ENCODE data around the gene ADCY4.

Gene ADCY4

DNA sequence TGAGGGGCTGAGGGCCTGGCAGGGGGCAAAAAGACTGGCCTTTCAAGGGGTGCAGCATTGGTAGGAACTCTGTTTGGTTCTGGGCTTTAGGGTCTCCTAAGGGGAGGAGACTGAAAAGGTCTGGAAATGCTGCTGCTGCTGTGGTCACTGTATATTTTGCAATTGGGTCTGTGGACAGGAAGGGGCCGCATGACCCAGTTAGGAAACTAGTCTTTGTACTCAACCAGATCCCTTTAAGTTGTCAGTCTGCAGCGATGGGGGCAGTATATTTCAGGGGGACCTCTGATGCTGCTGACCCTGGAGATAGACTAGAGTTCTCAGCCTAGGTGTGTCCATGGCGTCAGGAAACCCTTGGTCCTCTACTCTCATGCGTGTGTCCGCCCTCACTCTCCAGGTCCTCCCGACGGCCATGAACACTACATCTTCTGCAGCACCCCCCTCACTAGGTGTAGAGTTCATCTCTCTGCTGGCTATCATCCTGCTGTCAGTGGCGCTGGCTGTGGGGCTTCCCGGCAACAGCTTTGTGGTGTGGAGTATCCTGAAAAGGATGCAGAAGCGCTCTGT lies 19.5 kb downstream of the ADCY4 start:
- no peak for DNase-seq

DNA sequence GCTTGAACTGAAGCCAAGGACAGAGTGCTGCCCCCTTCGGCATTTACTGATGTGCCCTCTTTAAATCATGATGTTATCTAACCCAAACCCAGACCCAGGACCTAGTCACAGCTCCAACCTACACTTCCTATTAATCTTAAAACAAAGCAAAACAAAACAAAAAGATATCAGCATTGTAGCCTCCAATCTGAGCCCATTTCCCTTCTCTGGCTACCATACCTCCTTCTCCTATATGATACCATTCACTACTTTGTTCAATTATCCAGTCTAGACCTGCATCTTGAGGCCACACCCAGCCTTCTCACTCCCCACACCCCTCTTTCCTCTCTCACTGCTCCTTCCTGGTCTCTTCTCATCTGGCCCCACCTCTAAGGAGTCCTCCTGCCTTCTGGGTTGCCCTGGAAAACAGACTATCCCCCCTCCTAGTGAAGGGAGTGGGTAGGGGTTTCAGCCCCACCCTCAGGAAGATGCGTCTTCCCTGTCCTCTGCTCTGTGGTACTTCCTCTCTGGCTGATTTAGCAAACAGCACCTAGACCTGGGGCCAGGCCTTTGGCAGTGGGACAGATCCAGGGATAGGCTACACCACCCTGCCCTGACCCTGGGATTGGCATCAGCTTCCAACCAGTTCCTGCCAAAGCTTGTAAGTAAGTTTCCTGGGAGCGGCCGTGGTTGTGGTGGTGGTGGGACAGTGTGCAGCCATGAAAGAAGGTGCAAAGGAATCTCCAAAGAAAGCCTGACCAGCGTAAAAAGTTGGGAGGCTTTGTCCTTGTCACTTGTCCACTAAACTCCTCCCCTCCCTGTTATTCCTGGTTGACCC lies 20.3 kb downstream of the ADCY4 start:
- no peak for DNase-seq

DNA sequence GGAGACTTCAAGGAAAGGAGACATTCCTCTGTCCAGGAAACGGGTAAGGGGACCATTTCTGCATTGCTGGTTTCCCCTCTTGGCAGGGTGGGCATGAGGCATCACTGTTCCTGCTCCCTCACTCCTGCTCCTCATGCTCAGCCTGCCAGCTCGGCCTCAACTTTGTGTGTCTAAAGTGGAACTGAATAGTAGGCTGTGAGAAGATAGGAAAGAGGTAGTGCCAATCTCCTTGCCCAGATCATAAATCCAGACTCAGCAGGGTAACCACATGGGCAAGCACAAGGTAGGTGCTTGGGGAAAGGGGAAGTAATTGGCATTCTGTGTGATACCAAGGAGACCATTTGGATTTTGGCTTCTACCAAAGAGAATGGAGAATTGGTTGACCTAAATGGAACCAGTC lies 21.0 kb downstream of the ADCY4 start:
- no peak for DNase-seq

DNA sequence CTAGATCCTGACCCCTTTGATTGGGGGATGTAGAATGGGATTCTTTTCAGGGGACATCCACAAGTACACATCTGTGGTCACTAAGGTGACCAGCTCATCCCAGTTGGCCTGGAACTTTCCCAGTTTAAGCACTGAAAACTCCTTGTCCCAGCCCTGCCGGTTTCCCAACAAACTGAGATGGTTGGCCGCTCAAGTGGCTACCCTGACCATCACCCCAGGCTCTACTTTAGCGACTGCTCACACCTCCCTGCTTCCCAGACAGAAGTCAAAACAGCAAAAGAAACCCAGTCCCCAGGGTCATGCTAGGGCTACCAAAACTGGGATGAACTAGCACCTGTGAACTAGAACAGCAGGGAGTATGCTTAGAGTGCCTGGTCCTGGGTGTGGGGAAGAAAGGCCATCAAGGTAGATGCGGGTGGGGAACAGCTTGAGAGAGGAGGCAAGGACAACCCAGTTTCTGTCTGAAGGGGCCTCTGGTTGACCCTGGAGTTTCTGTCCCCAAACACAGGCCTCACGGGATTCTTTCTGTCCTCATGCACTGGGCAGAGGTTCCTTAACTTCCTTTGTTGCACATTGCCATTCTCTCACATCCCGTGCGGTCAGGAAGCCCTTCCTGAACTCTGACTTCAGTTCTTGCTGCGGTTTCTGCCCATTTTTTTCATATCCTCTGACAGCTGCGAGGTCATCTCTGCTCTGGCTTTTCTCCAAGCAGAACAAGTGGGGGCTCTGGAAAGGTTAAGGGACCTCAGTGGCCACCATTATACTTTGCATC lies 21.9 kb downstream of the ADCY4 start:
- peak in 1 of 5 donors; percentile 81 for DNase-seq

DNA sequence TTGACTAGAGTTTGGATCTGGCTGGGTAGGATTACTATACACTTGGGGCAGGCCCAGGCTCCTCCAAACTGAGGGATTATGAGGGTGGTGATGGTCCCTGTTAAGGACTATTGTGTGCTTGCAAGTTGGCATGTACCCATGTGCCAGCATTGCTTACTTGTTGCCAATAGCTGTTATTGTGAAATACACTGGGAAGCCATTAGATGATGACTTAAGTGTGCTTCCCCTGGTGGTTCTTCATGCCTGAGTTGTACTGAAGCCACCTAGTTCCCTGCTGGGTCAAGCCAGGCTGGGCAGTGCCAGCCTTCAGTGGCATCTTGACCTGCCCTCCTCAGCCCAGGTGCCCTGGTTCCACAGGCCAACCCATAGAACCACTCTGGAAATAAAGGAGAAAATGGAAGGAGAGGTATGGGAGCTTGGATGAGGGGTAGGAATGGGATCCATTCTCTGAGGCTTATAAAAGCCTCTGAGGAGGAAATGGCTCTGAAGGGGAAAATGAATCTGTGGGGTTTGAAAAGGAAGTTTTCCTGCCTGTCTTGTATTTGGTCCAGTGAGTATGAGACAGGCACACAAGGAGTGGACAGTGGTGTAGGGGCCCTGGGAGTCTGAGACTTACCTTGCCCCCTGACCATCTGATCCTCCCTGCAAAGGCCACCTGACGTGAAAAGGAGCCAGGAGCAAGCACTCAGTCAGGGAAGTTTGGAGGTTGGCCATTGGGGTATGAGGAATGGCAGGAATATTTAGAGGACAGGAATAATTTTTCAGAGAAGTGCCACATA lies 22.8 kb downstream of the ADCY4 start:
- DNase-seq, result peak in 1 of 5 donors; percentile 42

DNA sequence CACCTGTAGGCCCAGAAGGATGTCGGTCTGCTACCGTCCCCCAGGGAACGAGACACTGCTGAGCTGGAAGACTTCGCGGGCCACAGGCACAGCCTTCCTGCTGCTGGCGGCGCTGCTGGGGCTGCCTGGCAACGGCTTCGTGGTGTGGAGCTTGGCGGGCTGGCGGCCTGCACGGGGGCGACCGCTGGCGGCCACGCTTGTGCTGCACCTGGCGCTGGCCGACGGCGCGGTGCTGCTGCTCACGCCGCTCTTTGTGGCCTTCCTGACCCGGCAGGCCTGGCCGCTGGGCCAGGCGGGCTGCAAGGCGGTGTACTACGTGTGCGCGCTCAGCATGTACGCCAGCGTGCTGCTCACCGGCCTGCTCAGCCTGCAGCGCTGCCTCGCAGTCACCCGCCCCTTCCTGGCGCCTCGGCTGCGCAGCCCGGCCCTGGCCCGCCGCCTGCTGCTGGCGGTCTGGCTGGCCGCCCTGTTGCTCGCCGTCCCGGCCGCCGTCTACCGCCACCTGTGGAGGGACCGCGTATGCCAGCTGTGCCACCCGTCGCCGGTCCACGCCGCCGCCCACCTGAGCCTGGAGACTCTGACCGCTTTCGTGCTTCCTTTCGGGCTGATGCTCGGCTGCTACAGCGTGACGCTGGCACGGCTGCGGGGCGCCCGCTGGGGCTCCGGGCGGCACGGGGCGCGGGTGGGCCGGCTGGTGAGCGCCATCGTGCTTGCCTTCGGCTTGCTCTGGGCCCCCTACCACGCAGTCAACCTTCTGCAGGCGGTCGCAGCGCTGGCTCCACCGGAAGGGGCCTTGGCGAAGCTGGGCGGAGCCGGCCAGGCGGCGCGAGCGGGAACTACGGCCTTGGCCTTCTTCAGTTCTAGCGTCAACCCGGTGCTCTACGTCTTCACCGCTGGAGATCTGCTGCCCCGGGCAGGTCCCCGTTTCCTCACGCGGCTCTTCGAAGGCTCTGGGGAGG lies 23.9 kb downstream of the ADCY4 start, which contains the start of gene LTB4R:
LTB4R (plus strand) TSS at position 857 of the 959 bp plus-strand sequence. CDS start 4,150 bp downstream, outside the sequence.
- DNase-seq, result peak; percentile 48 to 82 (median 61)

DNA sequence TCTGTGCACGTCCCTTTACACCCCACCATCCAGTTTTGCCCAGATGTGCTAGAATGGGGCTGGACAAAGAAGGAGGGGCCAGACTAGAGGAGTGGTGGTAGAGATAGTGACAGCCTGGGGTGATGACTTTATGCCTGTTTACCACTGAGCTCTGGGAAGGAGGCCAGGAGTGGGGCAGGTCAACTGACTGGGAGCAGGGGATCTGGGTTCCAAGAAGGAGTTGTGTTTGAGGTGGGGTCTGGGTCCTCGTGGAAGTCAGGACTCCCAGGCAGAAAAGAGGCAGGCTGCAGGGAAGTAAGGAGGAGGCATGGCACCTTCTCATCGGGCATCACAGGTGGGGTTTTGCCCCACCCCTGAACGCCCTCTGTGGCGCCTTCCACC lies 24.6 kb downstream of the ADCY4 start:
- no peak for DNase-seq

DNA sequence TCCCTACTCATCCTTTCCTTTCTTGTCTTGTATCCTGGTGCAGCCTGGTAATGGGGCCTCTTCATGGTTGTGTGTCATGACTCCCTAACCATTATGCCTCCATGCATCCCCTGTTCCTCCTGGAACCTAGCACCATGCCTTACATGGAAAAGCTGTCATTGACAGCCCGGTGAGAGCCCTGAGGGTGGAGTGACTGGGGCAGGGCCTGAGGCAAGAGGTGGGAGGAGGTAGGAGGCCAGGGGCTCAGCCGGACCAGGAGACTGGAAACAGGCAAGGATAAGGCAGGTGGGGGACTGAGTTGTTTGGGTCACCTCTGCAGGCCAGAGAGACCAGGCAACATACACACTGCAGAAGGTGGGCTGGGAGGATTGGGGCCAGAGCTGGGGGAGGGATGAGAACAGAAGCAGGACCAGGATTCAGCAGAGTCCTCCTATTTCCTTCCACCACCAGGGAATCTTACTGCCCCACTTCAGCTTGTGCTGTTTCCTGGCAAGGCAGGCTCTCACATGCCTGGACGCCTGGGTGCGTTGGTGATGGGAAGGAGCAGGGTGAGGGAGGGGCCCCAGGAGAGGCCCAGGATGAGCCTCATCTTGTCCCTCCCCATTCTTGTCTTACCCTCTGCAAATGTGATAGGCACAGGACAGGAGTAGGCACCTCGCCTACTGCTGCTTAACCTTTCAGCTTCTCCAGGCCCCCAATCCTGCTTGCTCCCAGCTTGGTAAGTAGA lies 25.2 kb downstream of the ADCY4 start, which contains the start of gene LTB4R2:
LTB4R2 (plus strand) TSS at position 603 of the 727 bp plus-strand sequence. CDS start 525 bp downstream, outside the sequence.
- no peak for DNase-seq

DNA sequence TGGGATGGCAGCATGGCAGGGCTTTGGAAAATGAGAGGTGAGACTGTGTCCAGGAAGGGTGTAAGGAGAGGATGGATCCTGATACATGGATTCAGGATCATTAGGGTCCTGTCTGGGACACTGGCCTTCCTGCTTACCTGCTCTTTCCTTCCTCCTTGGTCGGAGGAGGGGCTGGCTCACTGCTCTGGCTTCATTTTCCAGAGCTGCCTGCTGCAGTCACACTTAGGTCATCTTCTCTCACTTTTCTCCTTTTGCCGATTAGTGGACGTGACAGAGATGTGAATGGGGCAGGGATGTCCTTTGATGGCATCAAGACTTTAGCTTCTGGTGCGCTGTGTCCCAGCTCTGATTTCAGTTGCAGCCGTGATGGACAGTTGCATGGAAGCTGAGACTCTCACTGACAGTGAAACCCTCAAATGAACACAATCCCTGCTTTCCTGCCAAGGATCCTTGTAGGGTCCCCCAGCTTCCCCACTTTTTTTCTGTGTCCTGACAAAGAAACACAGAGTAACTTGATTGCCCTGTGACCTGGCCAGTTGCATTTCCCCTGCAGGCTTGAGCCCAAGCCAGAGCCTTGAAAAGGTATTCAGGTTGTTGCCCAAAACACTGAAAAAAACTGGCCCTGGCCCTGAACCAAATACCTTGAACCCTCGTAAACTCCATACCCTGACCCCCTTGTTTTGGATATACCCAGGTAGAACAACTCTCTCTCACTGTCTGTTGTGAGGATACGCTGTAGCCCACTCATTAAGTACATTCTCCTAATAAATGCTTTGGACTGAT lies 26.3 kb downstream of the ADCY4 start:
- DNase-seq, result no peak

DNA sequence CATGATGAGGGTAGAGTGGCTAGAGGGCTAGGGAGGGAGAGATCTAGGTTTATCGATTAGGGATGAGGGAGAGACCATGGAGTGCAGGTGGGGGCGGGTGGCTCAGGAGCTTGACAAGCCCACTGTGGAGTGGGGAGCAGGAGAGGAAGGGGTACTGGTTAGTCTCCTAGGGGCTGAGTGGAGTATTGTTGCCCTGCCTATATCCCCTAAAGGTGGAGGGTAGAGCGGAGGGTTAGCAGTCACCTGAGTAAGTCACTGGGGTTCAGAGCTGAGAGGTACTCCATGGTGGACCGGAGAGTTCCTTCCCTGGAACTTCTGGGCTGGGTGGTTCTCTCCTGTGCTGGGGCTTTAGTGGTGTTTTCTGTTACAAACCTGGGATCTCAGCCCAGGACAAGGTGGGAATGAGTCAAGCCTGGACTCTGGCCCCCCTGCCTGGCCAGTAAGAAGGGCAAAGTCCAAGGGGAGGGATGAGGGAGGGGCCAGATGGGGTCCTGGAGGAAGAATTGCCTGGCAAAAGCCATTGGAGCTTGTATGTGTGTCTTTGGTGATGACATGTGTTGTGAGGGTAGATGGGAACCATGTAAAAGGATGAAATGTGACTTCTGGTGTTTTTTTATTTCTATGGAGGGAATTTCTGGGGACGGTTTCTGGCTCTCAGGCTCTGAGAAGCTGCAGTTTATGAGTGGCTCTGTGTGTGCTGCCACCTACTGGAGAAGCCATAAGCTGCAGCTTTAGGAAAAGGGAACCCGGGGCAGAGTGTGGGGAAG lies 27.1 kb downstream of the ADCY4 start, which contains the start of gene CIDEB:
CIDEB (minus strand) TSS at position 403 of the 767 bp plus-strand sequence; CDS start at position 284, 119 bp downstream.
- DNase-seq, result peak in 4 of 5 donors; percentile 37 to 50 (median 42)

DNA sequence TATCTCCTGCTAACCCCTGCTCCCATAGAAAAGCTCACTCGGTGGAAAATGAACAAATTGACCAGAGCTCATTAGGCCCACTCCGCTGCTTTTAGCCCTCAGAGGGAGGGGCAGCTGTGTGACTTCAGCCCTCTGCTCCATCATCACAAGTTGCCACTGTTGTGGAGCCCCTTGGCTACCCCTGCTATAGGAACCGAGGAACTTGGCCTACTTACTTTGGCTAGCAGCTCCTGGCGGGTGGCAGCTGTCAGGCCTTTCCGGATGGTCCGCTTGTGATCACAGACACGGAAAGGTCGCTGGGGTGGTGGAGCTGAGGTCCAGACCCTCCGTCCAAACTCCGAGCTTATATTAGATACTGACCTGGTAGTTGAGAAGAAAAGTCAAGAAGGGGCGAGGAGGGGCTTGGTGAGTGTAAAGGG lies 27.7 kb downstream of the ADCY4 start:
- no peak for DNase-seq

DNA sequence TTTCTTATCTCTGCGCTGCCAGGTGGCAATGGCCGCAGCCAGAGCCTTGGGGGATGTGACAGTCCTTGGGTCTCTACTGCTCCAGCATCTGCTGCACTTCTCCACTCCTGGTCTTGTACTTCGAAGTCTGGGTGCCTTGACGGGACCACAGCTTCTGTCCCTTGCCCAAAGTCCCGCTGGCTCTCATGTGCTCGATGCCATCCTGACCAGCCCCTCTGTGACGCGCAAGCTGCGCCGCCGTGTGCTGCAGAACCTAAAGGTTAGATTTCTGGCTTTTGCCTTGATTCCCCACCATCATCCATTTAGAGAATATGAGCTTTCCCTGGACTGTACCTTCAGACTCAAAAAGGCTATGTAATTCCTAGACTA lies 30.9 kb downstream of the ADCY4 start:
- no peak for DNase-seq

DNA sequence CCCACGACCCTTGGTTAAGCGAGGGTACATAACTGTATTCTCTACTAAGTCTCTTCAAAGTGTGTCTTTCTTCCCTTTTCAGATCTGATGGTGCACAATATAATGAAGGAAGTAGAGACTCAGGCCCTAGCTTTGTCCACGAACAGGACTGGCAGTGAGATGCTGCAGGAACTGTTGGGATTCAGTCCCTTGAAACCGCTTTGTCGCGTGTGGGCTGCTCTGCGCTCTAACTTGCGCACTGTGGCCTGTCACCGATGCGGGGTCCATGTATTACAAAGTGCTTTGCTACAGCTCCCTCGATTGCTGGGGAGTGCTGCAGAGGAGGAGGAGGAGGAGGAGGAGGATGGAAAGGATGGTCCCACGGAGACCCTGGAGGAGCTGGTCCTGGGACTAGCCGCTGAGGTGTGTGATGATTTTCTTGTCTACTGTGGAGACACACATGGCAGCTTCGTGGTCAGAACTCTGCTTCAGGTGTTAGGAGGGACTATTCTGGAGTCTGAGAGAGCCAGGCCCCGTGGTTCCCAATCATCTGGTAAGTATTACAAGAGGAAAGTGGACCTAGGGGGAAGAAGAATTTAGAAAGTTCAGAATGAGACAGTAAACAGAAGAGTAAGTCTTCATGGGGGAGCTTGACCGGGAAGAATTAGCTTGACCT lies 34.4 kb downstream of the ADCY4 start:
- no peak for DNase-seq

DNA sequence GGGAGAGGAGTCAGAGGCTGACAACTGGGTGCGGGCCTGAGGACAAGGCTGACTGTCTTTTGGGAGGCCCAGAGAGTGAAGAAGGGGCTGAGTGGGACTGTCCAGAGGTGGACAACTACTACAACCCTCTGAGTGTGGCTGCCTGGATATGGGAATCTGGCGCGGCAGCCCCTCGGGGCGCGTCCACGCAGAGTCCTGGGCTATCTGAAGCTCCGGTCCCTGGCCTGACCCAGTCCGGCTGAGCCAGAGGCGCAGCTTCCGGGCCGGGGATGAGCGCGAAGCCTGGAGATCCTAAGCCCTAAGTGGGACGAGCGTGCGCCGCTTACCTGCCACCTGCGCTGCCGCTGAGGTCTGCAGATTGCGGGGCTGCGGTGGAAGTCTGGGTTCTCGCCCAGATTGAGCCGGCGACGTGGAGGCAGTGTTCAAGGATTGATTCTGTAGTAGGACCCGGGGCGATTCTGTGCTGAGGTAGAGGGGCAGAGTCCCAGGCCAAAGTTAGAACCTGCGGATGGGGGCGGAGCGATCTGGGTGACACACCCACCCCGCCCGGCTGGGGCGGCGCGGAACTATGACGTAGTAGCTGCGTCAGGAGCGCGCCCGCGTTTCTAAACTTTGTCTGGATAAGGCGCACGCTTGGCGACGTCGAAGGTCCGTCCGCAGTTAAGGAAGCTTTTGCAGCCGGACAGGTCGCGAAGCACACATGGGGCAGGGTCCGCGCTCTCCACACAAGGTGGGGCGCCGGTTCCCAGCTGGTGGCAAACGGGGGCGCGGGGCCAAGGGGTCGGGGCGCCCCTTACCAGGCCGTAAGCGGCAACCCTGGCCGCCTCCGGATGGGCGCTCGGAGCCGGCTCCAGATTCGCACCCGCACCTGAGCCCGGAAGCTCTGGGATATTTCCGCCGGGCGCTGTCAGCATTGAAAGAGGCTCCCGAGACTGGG lies 35.3 kb downstream of the ADCY4 start, which contains the start of the genes DHRS1 and NOP9:
DHRS1 (minus strand) TSS at position 526 of the 937 bp plus-strand sequence. CDS start 674 bp downstream, outside the sequence.
NOP9 (plus strand) TSS at position 596 of the 937 bp plus-strand sequence; CDS start at position 701, 105 bp downstream.
- peak; percentile 76 to 92 (median 88) for DNase-seq

DNA sequence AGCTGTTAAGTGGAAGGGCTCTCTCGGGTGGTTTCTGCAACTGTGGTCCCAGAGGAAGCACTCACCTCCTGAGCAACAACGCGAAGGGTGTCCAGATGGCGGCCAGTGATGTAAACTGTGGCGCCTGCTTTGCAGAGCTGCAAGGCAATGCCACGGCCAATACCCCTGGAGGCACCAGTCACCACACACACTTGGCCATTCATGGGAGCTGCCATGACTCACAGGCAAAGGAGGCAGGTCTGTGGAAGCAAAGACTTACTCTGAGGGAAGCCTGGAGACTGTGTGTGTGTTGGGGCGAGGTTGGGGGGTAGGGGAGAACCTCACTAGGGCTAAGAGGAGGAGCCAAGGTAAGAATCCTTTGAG lies 36.0 kb downstream of the ADCY4 start:
- no peak for DNase-seq

DNA sequence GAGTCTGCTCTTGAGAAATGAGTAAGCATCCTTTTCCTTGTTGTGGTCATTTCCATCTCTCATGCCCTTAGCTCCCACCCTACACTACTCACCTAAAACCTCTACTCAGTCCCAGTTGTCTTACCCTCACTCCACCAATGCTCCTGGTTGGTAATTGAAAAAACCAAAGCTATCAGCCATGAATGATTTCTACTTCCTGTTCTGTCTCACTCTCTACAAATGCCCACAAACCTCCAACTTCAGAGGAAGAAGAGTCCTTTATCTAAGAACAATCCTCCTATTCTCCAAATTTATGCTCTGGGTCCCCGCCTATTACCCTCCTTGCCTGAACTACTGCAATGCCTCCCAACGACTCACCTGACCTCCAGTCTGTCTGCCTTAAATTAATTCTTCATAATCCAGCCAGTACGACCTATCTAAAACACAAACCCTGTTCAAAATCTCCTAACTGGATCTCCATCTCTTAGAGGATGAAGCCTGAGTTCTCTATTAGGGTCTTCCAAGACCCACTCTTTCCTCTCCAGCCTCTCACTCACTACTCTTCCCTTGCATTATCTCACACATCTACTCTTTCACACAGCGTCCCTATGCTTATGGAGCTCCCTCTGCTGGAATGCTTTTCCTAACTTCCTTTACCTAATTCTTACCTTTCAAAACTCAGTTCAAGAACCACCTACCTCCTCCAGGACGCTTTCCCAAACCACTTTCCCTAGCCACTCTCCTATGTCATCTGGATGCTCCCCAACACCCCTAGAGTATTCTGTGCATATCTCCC lies 37.5 kb downstream of the ADCY4 start:
- DNase-seq, result no peak

Data from T-helper 1 cell (primary cell).